SK-N-SH (cell line): Measurements from ENCODE around the gene RASA3.

Source experiments
- GABPA ChIP-seq: IDR thresholded peaks from 2 replicates; pipeline ENCODE4 v1.4.0; 2012; ENCODE audit warnings: low read depth, mild to moderate bottlenecking
- POLR2AphosphoS5 ChIP-seq: IDR thresholded peaks from 2 replicates; pipeline ENCODE4 v1.6.1; 2012; ENCODE audit warnings: low read depth, low read length
- RAD21 ChIP-seq: IDR thresholded peaks from 2 replicates; pipeline ENCODE4 v1.6.1; 2012; ENCODE audit warnings: mild to moderate bottlenecking, low read length
- SMC3 ChIP-seq: IDR thresholded peaks from 2 replicates; pipeline ENCODE4 v1.6.1; 2012; ENCODE audit warnings: low read depth, low read length, improper control_type of control experiment
- TEAD4 ChIP-seq: IDR thresholded peaks from 2 replicates; pipeline ENCODE4 v1.4.0; 2012; ENCODE audit warnings: mild to moderate bottlenecking, borderline replicate concordance; ENCODE audit not compliant: insufficient read depth
- TF ChIP-seq, protein P1 (sequence below): fragments of 200-600 bp; sonication (generic); IDR thresholded peaks from 2 replicates; pipeline ENCODE4 v1.6.1; 2017; ENCODE audit warnings: antibody characterized with exemption, mild to moderate bottlenecking, moderate library complexity
- TF ChIP-seq, protein P2 (sequence below): IDR thresholded peaks from 2 replicates; pipeline ENCODE4 v1.6.1; 2012; ENCODE audit warnings: mild to moderate bottlenecking, low read depth, low read length, moderate library complexity
- TF ChIP-seq, protein P3 (sequence below): IDR thresholded peaks from 2 replicates; pipeline ENCODE4 v1.4.0; 2012; ENCODE audit warnings: low read depth, borderline replicate concordance

DNA sequence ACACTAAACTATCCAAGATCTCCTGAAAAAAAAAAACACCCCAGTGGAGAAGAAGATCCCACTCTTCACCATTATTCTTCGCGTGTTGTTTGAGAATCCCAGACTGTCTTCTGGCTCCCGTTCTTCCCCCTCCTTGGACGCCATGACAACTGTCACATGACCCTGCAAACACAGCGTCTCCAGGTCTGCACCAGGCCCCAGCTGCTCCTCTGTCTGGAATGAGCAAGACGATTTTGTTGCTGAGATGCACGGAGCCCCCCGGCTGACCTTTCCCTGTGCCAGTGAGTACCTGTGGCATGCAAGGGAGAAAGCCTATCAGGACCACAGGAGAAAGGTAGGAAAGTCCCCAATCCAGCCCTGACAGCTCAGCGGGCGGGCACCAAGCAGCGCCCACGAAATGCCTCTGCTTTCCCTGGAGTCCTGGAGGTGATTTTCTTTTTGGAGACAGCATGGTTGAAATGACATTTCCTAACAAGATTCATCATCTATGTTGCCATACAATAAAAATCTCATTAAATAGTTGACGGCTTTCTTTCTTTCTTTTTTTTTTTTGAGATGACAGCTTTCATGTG lies 46.8 kb upstream of the RASA3 start, which contains the start of gene CFAP97D2:
- TF ChIP-seq, protein P1, sequence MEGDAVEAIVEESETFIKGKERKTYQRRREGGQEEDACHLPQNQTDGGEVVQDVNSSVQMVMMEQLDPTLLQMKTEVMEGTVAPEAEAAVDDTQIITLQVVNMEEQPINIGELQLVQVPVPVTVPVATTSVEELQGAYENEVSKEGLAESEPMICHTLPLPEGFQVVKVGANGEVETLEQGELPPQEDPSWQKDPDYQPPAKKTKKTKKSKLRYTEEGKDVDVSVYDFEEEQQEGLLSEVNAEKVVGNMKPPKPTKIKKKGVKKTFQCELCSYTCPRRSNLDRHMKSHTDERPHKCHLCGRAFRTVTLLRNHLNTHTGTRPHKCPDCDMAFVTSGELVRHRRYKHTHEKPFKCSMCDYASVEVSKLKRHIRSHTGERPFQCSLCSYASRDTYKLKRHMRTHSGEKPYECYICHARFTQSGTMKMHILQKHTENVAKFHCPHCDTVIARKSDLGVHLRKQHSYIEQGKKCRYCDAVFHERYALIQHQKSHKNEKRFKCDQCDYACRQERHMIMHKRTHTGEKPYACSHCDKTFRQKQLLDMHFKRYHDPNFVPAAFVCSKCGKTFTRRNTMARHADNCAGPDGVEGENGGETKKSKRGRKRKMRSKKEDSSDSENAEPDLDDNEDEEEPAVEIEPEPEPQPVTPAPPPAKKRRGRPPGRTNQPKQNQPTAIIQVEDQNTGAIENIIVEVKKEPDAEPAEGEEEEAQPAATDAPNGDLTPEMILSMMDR = no peak
- TF ChIP-seq SMC3 (no peak), TEAD4 (no peak), GABPA (no peak), POLR2AphosphoS5 (no peak), RAD21 (no peak)
- TF ChIP-seq, protein P2, sequence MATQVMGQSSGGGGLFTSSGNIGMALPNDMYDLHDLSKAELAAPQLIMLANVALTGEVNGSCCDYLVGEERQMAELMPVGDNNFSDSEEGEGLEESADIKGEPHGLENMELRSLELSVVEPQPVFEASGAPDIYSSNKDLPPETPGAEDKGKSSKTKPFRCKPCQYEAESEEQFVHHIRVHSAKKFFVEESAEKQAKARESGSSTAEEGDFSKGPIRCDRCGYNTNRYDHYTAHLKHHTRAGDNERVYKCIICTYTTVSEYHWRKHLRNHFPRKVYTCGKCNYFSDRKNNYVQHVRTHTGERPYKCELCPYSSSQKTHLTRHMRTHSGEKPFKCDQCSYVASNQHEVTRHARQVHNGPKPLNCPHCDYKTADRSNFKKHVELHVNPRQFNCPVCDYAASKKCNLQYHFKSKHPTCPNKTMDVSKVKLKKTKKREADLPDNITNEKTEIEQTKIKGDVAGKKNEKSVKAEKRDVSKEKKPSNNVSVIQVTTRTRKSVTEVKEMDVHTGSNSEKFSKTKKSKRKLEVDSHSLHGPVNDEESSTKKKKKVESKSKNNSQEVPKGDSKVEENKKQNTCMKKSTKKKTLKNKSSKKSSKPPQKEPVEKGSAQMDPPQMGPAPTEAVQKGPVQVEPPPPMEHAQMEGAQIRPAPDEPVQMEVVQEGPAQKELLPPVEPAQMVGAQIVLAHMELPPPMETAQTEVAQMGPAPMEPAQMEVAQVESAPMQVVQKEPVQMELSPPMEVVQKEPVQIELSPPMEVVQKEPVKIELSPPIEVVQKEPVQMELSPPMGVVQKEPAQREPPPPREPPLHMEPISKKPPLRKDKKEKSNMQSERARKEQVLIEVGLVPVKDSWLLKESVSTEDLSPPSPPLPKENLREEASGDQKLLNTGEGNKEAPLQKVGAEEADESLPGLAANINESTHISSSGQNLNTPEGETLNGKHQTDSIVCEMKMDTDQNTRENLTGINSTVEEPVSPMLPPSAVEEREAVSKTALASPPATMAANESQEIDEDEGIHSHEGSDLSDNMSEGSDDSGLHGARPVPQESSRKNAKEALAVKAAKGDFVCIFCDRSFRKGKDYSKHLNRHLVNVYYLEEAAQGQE = no peak
- TF ChIP-seq, protein P3, sequence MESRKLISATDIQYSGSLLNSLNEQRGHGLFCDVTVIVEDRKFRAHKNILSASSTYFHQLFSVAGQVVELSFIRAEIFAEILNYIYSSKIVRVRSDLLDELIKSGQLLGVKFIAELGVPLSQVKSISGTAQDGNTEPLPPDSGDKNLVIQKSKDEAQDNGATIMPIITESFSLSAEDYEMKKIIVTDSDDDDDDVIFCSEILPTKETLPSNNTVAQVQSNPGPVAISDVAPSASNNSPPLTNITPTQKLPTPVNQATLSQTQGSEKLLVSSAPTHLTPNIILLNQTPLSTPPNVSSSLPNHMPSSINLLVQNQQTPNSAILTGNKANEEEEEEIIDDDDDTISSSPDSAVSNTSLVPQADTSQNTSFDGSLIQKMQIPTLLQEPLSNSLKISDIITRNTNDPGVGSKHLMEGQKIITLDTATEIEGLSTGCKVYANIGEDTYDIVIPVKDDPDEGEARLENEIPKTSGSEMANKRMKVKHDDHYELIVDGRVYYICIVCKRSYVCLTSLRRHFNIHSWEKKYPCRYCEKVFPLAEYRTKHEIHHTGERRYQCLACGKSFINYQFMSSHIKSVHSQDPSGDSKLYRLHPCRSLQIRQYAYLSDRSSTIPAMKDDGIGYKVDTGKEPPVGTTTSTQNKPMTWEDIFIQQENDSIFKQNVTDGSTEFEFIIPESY = no peak
